Ramos (cell line): ENCODE data around the gene GALNT14.

ENCODE experiments used
- in situ Hi-C: fragments of 300-500 bp; cut with MboI; formaldehyde crosslinking; loops from one replicate; pipeline ENCODE4 v1.14.3; 2022; ENCODE audit warnings: low sequenced_read_pairs; ENCODE audit not compliant: unreplicated experiment

Gene GALNT14

GRCh38 chr2:30958193-30958917 lies 179.9 kb downstream of the GALNT14 start:
- in situ Hi-C loops: no loop called here

- in situ Hi-C loops: no loop called here
Observed at GRCh38 chr2:30957591-30957990, 180.6 kb downstream of the GALNT14 start.

DNA sequence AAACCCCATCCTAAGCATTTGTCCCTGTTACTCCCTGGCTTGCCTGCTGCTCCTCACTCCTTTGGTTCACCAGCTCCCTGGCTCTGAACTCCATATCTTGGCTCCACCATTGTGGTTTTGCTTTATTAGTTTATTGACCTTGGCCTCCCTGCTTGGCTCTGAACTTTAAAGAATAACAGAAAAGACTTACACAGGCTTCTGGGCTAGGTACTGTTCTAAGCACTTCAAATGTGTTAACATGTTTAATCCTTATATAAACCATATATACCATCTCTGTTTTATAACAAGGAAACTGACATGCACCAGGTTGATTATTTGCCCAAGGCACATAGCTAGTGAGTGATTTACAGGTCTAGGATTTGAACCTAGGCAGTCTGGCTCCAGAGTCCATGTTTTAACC lies 181.2 kb downstream of the GALNT14 start:
- in situ Hi-C loops: no loop called here

- in situ Hi-C loops: no loop called here
Observed at GRCh38 chr2:30955516-30956132, 182.6 kb downstream of the GALNT14 start.

DNA sequence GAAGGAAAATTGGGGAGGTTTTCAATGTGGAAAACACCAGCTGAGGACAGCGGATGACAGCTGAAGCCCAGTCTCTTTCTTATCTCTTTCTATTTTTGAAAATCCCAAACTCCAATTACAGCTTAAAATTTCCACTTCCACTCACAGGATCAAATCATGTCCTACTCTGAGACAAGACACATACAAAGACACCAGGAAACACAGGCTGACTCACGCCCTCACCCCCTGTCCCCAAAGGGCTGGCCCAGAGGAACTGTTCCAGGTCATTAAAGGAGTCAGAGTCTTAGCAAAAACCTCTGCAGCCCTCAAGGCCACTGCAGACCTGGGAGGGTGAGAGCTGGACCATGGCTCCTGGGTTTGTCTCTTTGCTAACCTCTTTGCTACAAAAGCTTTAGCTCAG lies 187.9 kb downstream of the GALNT14 start:
- in situ Hi-C loops: no loop called here

DNA sequence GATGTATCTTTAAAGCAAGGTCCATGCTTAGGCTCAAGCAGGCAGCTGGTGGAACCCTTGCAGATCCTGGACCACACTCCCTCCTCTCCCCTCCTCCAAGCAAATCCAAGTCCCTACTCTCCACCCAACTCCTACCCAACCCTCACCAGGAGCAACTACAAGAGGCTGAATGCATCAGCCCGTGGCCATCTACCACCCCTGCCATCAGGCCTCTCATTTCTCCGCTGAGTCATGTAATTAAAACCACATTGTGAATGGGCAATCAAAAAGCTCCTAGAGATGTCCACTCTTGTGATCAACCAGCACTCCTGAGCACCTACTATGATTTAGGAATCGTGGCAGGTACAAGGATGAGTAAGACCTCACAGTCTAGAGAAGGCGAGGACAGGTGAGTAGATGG lies 188.8 kb downstream of the GALNT14 start:
- in situ Hi-C loops: no loop called here

DNA sequence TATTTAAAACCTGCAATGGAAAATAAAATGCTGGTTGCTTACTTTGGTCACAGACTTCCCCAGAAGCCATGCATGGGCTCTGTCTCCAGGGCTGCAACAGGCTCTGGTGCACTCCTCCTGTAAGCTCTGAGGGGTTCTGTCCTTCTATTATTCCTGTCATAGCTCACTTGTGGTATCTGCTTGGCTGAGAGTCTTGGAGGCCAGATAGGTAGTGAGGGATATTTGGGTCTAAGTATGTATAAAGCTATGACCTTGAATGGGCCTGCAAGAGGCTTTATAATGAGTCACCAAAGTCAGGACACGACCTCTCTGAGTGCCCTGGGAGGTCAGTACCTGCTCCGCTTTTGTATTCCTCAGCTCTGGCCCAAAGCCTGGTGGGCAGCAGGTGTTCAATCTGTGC lies 189.4 kb downstream of the GALNT14 start:
- in situ Hi-C loops: no loop called here

DNA sequence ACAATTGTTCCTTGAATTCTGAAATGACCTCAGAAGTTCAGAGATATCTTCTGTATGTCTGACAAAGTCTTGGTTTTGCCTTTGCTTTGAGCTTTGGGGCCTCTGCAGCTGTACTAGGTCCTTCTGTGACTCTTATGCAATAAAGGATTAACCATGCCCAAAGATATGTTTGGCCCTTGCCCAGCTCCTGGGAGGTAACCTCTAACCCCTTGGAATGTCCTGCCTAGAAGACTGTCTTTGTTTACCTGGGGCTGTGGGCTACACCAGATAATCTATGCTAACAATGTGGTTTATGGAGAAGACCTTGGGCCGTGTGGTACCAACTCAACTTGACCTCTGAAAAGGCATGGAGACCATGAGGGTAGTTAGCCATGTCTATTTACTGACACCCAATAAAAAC lies 190.1 kb downstream of the GALNT14 start:
- in situ Hi-C loops: no loop called here

DNA sequence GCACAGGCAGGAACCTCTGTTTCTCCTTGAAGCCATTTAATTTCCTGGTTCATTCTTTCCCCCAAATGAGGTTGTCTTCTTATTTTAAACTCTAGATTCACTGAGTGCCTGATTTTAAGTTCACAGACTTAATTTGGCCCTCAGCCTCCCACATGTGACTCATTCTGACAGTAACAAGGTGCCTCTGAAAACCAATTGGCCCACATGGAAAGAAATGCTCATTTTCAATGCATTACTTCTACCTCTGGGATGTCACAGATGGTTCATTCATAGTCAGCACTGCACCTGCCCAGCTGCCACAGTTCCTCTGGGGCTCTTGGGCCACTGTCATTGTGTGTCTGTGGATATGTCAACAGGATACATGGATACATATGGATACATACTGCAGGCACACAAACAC lies 190.6 kb downstream of the GALNT14 start:
- in situ Hi-C loops: no loop called here

DNA sequence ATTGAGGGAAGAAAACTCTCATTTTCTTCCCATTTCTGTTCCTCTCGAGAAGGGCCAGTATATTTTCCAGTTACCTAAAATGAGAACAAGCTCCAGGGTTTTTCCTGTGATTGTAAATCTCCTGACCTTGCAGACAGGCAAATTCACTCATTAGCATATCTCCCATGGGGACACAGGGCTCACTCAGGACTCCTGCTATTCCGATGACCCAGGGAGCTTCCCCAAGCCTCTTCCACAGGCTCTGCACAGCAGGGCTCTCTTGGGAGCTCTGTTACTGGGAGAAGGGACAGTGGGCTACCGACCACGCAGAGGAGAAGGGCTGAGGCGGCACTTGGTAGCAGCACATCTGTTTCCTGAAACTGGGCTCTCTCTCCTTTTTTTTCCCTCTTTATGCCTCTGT lies 195.8 kb downstream of the GALNT14 start:
- in situ Hi-C loops: no loop called here

DNA sequence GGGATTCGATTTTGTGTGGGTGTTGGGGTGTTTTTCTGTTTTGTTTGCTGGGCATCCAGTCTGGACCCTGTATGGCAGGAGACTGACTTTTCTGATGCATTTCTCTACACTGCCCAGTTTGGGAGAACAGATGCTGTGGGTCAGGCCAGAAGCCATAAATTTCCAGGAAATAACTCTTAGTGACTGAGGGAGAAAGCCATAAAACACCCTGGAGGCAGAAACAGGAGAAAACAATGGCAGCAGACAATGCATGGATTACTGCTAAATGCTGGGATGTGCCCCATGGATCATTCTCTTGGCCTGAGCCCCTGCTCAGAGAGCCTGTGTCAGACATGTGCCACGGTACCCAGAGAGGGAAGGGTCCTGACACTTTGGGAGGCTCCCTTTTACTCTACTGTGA lies 197.4 kb downstream of the GALNT14 start:
- in situ Hi-C loops: no loop called here

- in situ Hi-C loops: no loop called here
Observed at GRCh38 chr2:30939364-30939763, 198.9 kb downstream of the GALNT14 start.

- in situ Hi-C loops: no loop called here
Observed at GRCh38 chr2:30938196-30938595, 200.0 kb downstream of the GALNT14 start.

GRCh38 chr2:30936977-30937376 lies 201.3 kb downstream of the GALNT14 start:
- in situ Hi-C loops: no loop called here

DNA sequence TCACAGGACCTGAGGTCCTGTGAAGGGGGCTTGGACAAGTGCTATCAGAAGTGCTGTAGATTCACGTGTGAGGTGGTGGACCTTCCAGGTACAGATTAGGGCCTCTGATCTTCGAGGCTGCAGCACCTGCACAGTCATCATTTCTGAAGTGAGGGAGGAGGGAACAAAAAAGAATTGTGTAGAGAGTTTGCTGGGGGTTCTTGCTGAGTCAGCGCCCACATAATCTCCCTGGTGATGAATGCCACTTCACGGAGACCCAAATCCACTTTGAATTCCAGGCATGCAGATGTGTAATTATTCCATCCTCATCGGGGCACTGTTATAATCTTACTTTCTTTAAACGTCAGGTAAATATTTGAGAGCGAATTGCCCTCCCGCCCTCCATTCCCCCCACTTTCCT lies 202.4 kb downstream of the GALNT14 start:
- in situ Hi-C loops: no loop called here

GRCh38 chr2:30934066-30934465 lies 204.2 kb downstream of the GALNT14 start:
- in situ Hi-C loops: no loop called here

DNA sequence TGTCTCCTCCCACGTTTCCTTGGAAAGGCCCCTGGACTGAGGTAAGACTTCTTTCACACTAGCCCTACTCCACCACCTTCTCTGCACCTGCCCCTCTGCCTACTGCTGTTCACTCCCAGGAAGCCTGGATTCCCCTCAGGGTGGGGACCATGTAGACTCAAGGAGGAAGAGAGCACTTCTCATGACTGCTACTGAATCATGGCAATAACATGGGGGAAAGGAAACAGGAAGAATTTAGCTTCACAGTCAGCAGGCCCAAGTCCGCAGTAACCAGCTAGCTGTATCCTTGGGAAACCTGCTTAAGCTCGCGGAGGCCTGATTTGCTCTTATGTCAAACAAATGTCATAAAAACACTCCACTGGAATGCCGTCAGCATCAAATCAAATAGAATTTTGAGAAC lies 204.7 kb downstream of the GALNT14 start:
- in situ Hi-C loops: no loop called here

DNA sequence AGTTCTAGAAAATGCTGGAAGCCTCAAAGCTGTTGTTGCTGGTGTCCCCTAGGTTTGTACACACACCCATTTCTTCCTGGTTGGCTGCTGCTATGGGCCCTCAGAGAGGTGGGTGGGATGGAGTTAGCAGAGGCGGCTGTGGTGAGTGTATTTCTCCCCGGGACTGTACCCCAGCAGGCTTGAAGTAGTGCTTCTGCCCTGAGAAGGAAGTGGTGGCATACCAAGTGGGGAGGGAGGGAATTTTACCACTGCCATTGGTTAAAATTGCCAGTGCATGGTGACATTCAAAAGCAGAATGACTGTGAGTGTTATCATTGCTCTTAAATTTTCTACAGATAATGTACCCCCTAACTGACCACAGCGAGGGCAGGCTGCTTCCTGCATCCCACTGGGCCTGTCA lies 205.4 kb downstream of the GALNT14 start:
- in situ Hi-C loops: no loop called here

DNA sequence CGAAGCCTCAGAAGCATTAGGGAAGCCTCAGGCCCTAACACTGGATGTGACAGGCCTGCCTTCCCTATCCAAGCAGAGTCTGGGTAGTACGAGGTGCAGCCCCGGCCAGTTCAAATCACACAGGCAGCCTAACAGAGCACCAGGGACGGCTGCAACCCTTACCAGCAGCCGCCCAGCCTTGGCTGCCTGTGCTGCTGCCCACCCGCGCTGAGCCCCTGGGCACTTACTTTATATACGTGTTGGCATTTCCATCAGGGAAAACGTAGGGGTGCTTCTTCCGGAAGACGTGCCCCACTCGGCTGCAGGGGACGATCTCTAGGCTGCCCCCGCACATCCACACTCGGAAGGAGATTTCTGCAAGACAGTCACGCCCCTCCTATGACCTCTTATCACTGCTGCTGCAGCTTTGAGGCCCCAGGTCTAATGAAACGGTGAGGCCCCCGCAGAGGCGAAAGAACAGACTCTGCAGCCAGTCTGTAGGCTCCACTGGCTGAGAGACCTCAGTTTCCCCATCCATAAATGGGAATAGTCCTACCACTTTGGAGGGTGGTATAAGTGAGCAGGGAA lies 206.3 kb downstream of the GALNT14 start:
- in situ Hi-C loops: no loop called here

GRCh38 chr2:30930716-30931115 lies 207.5 kb downstream of the GALNT14 start:
- in situ Hi-C loops: no loop called here

DNA sequence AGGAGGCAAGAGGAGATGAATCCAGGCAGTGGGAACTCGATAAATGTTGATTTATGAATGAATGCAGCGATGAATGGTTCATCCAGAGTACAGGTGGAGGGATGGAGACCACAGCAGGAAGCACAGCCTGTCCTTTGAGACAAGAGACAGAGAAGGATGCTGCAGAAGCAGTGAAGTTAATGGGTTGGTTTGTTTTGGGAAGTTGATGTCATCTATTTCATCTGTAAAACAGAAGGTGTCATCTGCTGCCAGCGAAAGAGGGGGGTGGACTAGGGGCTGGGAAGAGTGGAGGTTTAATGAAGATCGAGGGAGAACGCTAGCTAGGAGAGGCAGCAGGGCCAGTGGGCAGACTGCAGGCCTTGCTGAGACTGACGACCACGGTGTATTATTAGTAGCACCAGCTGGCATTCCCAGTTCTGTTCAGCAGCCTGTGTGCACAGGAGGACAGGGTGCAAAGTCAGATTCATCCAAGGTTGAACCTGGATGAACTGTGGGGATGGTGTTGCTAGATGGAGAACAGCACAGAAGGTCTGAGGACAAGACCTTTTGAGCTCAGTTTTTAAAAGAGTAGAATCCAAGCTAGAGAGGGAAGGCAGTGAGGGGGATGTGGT lies 210.7 kb downstream of the GALNT14 start:
- in situ Hi-C loops: no loop called here
